Measurements from ENCODE around the gene MAPRE3.

The MAPRE3 gene

DNA sequence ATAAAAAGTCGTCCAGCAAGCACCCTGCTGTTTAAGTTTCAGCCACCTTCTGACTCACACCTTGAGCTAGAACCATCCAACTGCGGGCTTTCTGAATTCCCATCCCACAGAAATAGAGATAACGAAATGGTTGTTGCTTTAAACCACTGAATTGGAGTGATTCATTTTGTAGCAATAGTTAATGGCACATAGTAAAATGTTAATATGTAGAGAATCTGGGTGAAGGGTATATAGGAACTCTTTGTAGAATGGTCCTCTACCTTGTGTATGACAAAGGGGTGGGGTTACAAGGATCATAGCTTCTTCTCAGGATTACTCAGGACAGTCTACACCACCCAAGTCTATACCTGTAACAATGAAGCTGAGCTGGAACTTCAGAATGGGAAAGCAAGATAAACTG lies 2.4 kb upstream of the MAPRE3 start:
- peaks cover 66% of the 10 kb centered on the region for H3K27me3 Mint-ChIP-seq (ENCODE audit: low read depth, poor library complexity)
- no peak overlapping the region for H3K4me3 Mint-ChIP-seq
- TF ChIP-seq CTCF (IDR thresholded peaks at IDR 0.05) = no peak
- no peak overlapping the region for H3K27ac Mint-ChIP-seq
- H3K36me3 Mint-ChIP-seq (ENCODE audit: low read depth) = no peaks in the 10 kb centered on the region
- peaks cover 19% of the 10 kb centered on the region for H3K4me1 Mint-ChIP-seq
- no peak for DNase-seq
- H3K9me3 Mint-ChIP-seq = peaks cover 4% of the 10 kb centered on the region

- peak overlapping the region; percentile 78 for H3K4me3 Mint-ChIP-seq
- peaks cover 4% of the 10 kb centered on the region for H3K9me3 Mint-ChIP-seq
- TF ChIP-seq CTCF (IDR thresholded peaks at IDR 0.05) = no peak
- no peak overlapping the region for H3K27ac Mint-ChIP-seq
- no peak for DNase-seq
- peaks cover 72% of the 10 kb centered on the region for H3K27me3 Mint-ChIP-seq (ENCODE audit: low read depth, poor library complexity)
- H3K36me3 Mint-ChIP-seq (ENCODE audit: low read depth) = no peaks in the 10 kb centered on the region
- H3K4me1 Mint-ChIP-seq = peaks cover 19% of the 10 kb centered on the region
Observed at GRCh38 chr2:26969077-26969844, 1.2 kb upstream of the MAPRE3 start.

DNA sequence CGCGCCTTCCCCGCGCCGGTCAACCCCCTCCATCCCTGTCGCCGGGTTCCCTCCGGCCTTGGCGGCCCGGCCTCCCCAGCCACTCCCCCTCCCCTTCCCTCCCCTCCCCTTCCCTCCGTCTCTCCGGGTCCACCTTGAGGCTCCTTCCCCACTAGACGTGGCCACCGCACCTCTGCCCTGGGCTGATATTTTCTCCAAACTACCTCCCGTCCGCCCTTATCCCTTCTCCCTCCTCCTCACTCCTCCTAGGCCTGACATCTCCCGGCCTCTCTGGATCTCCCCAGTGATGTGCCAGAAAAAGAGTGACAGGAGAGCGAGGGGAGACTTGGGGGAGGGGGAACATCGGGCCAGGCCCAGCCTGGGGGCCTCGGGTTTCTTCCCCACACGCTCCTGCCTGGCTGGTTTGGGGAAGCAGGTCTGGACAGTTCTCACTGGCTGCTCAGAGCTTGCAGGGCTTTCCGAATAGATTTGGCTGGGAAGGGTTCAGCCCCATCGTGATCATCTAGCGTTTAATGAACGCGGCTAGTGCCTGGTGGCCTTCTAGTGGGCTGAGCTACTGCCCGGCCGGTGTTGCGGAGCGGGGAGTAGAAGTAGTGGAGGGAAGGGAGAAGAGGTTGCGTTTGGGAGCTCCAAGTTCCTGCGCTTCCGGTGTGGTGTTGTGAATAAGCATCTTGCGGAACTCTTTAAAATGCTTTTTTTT lies 641 bp downstream of the MAPRE3 start:
- no peaks in the 10 kb centered on the region for H3K36me3 Mint-ChIP-seq (ENCODE audit: low read depth)
- H3K4me1 Mint-ChIP-seq = peaks cover 22% of the 10 kb centered on the region
- H3K9me3 Mint-ChIP-seq = peaks cover 4% of the 10 kb centered on the region
- H3K27me3 Mint-ChIP-seq (ENCODE audit: low read depth, poor library complexity) = peaks cover 74% of the 10 kb centered on the region
- peak overlapping the region; percentile 88 for H3K4me3 Mint-ChIP-seq
- peak; percentile 26 for DNase-seq
- TF ChIP-seq CTCF (IDR thresholded peaks at IDR 0.05) = no peak
- peak overlapping the region; percentile 76 for H3K27ac Mint-ChIP-seq

- no peak for TF ChIP-seq CTCF (IDR thresholded peaks at IDR 0.05)
- no peak overlapping the region for H3K27ac Mint-ChIP-seq
- DNase-seq = no peak
- no peaks in the 10 kb centered on the region for H3K36me3 Mint-ChIP-seq (ENCODE audit: low read depth)
- peaks cover 64% of the 10 kb centered on the region for H3K27me3 Mint-ChIP-seq (ENCODE audit: low read depth, poor library complexity)
- H3K4me1 Mint-ChIP-seq = peaks cover 22% of the 10 kb centered on the region
- H3K9me3 Mint-ChIP-seq = no peaks in the 10 kb centered on the region
- H3K4me3 Mint-ChIP-seq = peak overlapping the region; percentile 88
Observed at GRCh38 chr2:26971911-26972786, 1.7 kb downstream of the MAPRE3 start.

GRCh38 chr2:26974352-26974751 lies 3.9 kb downstream of the MAPRE3 start:
- no peak for TF ChIP-seq CTCF (IDR thresholded peaks at IDR 0.05)
- Mint-ChIP-seq H3K9me3 (no peaks in the 10 kb centered on the region), H3K4me1 (peaks cover 18% of the 10 kb centered on the region), H3K36me3 (ENCODE audit: low read depth) (no peaks in the 10 kb centered on the region), H3K27me3 (ENCODE audit: low read depth, poor library complexity) (peaks cover 42% of the 10 kb centered on the region), H3K4me3 (no peak overlapping the region), H3K27ac (no peak overlapping the region)
- no peak for DNase-seq

Measured in nephron progenitor cell (in vitro differentiated cells).